Measurements from ENCODE around the gene BPIFA1.

Gene BPIFA1

DNA sequence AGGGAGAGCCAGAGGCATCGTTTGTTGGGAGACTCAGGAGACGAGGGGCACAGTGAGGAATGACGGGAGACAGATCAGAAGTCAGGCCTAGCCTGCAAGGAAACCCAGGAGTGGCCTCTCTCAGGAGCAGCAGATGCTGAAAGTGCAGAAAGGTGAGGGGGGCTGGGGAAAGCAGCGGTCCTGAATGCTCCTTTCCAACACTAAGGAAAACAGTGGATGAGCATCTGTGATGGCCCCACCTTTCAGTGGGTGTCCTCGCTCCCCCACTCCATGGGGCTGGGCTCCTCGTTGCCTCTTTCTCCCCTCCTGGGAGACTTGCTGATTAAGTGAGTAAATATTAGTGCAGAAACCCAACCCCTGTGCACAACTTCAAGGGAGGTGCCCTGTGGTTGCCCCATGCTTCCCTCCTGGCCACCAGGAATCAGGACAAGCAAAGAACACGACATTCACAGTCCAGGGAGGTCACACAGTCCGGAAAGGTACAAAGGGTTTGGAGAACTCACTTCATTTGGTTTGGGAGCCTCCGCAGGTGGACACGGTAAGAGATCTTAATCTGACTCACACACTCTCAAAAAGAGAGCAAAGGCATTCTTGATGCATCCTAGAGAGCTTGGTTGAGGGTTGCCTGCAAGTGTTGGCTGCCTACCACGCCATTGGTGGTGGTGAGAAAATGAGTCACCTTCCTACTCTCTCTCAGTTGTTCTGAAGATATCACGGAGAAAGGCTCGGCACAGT lies 37.5 kb downstream of the BPIFA1 start:
- no peak for TF ChIP-seq EZH2 (IDR thresholded peaks at IDR 0.05; ENCODE audit: borderline replicate concordance, low read length)
- TF ChIP-seq, protein P1, sequence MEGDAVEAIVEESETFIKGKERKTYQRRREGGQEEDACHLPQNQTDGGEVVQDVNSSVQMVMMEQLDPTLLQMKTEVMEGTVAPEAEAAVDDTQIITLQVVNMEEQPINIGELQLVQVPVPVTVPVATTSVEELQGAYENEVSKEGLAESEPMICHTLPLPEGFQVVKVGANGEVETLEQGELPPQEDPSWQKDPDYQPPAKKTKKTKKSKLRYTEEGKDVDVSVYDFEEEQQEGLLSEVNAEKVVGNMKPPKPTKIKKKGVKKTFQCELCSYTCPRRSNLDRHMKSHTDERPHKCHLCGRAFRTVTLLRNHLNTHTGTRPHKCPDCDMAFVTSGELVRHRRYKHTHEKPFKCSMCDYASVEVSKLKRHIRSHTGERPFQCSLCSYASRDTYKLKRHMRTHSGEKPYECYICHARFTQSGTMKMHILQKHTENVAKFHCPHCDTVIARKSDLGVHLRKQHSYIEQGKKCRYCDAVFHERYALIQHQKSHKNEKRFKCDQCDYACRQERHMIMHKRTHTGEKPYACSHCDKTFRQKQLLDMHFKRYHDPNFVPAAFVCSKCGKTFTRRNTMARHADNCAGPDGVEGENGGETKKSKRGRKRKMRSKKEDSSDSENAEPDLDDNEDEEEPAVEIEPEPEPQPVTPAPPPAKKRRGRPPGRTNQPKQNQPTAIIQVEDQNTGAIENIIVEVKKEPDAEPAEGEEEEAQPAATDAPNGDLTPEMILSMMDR (IDR thresholded peaks at IDR 0.05; ENCODE audit: low read length) = no peak
- Histone ChIP-seq H3K27me3 (ENCODE audit: insufficient read depth, low read length) (no peaks in the 10 kb centered on the region), H3K4me3 (ENCODE audit: low read depth, low read length, poor library complexity, severe bottlenecking) (no peak overlapping the region), H3K9me2 (ENCODE audit: low read depth, low read length) (no peaks in the 10 kb centered on the region), H3K9me3 (ENCODE audit: low read length) (no peaks in the 10 kb centered on the region), H3K4me1 (ENCODE audit: insufficient read depth, low read length, severe bottlenecking) (no peaks in the 10 kb centered on the region), H3K4me2 (ENCODE audit: low read length) (no peak overlapping the region), H3F3A (ENCODE audit: insufficient read depth, low read length) (no peaks in the 10 kb centered on the region), H3K9ac (ENCODE audit: low read length) (no peak overlapping the region), H4K20me1 (ENCODE audit: insufficient read depth, low read length) (no peaks in the 10 kb centered on the region), H3K27ac (ENCODE audit: low read depth, low read length, poor library complexity, severe bottlenecking) (no peak overlapping the region), H3K36me3 (ENCODE audit: insufficient read depth, low read length) (no peaks in the 10 kb centered on the region), H2AFZ (ENCODE audit: low read length) (no peak overlapping the region), H3K79me2 (ENCODE audit: insufficient read depth, low read length) (no peaks in the 10 kb centered on the region)

DNA sequence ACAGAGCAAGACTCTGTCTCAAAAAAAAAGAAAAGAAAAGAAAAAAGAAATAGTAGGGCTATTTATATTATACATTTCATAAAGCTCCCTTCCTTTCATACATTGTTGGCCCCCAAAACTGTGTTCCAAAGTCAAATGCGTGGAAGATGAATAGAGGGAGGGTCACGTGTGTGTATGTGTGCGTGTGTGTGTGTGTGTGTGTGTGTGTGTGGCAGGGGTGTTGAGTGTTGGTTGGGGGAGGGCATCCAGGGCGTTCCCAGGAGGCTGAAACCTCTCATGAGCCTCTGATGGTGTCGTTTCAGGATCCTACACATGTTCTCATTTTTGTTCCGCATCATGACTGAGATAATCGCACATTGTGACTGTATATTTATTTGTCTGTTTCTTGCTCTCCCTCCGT lies 39.4 kb downstream of the BPIFA1 start:
- Histone ChIP-seq H3F3A (ENCODE audit: insufficient read depth, low read length) (no peaks in the 10 kb centered on the region), H3K9me2 (ENCODE audit: low read depth, low read length) (no peaks in the 10 kb centered on the region), H3K79me2 (ENCODE audit: insufficient read depth, low read length) (no peaks in the 10 kb centered on the region), H4K20me1 (ENCODE audit: insufficient read depth, low read length) (no peaks in the 10 kb centered on the region), H3K27me3 (ENCODE audit: insufficient read depth, low read length) (no peaks in the 10 kb centered on the region), H2AFZ (ENCODE audit: low read length) (no peak overlapping the region), H3K9ac (ENCODE audit: low read length) (no peak overlapping the region), H3K4me1 (ENCODE audit: insufficient read depth, low read length, severe bottlenecking) (no peaks in the 10 kb centered on the region), H3K27ac (ENCODE audit: low read depth, low read length, poor library complexity, severe bottlenecking) (no peak overlapping the region), H3K4me2 (ENCODE audit: low read length) (no peak overlapping the region), H3K36me3 (ENCODE audit: insufficient read depth, low read length) (no peaks in the 10 kb centered on the region), H3K9me3 (ENCODE audit: low read length) (no peaks in the 10 kb centered on the region), H3K4me3 (ENCODE audit: low read depth, low read length, poor library complexity, severe bottlenecking) (no peak overlapping the region)
- TF ChIP-seq EZH2 (IDR thresholded peaks at IDR 0.05; ENCODE audit: borderline replicate concordance, low read length) = no peak
- TF ChIP-seq, protein P1 (IDR thresholded peaks at IDR 0.05; ENCODE audit: low read length) = no peak

DNA sequence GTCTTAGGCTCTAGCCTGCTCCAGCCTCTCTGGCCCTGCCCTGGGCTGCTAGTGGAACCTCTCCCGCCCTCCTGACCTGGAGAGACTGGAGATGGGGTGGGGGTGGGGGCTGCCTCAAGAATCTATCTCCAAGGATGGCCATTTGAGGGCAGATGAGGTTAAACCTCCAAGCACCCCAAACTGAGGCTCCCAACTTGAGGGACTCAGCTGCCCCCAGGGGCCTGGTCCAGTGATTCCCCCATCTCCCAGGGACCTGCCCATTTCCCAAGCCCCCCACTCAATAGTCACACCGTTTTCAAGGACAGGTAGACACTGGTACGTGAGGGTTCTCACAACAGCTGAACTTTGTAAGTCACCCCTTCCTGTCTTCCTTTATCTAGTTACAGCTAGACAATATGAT lies 40.1 kb downstream of the BPIFA1 start:
- Histone ChIP-seq H3K4me3 (ENCODE audit: low read depth, low read length, poor library complexity, severe bottlenecking) (no peak overlapping the region), H3K79me2 (ENCODE audit: insufficient read depth, low read length) (no peaks in the 10 kb centered on the region), H3K4me1 (ENCODE audit: insufficient read depth, low read length, severe bottlenecking) (no peaks in the 10 kb centered on the region), H3K9me2 (ENCODE audit: low read depth, low read length) (no peaks in the 10 kb centered on the region), H3K9me3 (ENCODE audit: low read length) (no peaks in the 10 kb centered on the region), H3F3A (ENCODE audit: insufficient read depth, low read length) (no peaks in the 10 kb centered on the region), H3K9ac (ENCODE audit: low read length) (no peak overlapping the region), H4K20me1 (ENCODE audit: insufficient read depth, low read length) (no peaks in the 10 kb centered on the region), H3K27me3 (ENCODE audit: insufficient read depth, low read length) (no peaks in the 10 kb centered on the region), H2AFZ (ENCODE audit: low read length) (no peak overlapping the region), H3K4me2 (ENCODE audit: low read length) (no peak overlapping the region), H3K27ac (ENCODE audit: low read depth, low read length, poor library complexity, severe bottlenecking) (no peak overlapping the region), H3K36me3 (ENCODE audit: insufficient read depth, low read length) (no peaks in the 10 kb centered on the region)
- TF ChIP-seq, protein P1 (IDR thresholded peaks at IDR 0.05; ENCODE audit: low read length) = no peak
- no peak for TF ChIP-seq EZH2 (IDR thresholded peaks at IDR 0.05; ENCODE audit: borderline replicate concordance, low read length)

All from OCI-LY1 (cell line).